Stimulated activated CD4-positive, alpha-beta T cell treated with anti-CD3 and anti-CD28 coated beads, Interleukin-2, amount 100 ng/mL, for 48 hours (primary cell): Measurements from ENCODE around the gene RPL7A.
"Not testable (repeated sequence)": the region's sequence is repeated elsewhere in the genome, so short reads cannot be mapped to it uniquely, and the experiment has no call there.

Experiments used
- DNase-seq, 2 donors: peaks; one replicate each; pipeline ENCODE4 v3.0.0-alpha.2; 2020

RPL7A gene

DNA sequence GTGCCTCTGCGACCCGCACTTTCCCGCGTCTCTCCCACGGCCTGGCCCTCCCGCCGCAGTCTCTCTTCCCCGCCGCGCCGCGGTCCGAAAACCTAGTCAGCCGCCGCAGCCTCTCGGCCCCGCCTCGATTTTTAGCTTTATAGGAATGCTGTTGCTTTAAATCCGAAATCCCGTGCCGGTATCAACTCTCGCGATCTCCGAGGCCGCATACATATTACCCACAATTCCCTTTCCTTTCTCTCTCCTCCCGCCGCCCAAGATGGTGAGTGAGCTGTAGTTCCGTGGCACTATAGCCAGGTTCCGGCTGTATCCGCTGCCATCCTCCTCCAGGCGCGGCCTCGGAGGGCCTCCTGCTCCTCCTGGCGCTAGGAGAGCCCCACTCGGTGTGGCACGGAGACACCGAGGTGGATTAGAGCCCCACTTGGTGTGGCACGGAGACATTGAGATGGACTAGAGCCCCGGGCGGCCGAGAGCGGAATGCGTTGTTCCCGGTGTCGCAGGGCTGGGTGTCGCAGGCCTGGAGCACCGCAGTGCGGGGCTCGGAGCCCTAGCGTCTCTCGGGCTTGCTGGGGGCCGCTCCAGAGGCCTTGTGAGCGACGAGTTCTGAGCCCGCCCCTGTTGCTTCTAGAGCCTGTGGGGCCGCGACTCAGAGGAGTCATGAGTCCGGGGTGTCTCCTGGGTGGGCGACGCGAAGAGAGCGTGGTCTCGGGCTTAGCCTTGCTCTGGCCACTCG, at the start of gene RPL7A, which contains the start of gene MED22:
TSS of gene RPL7A (plus strand) at position 234 of the 733 bp plus-strand sequence. CDS start at position 260, 26 bp downstream.
TSS of gene MED22 (minus strand) at position 147 of the 733 bp plus-strand sequence. CDS start 1,469 bp downstream, outside the sequence.
- DNase-seq: peak; percentile 87 to 89

DNA sequence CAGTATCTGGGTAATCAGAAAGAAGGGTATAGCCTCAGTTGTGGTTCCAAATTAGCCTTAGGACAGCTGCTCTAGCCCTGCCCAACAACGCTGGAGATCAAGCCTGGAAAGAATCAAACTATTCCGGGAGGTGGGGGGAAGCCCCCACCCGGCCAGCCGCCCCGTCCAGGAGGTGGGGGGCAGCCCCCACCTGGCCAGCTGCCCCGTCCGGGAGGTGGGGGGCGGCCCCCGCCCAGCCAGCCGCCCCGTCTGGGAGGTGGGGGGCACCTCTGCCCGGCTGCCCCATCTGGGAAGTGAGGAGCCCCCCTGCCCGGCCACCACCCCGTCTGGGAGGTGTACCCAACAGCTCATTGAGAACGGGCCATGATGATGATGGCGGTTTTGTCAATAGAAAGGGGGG, 48.0 kb upstream of the RPL7A start:
- DNase-seq: not testable (repeated sequence)

DNA sequence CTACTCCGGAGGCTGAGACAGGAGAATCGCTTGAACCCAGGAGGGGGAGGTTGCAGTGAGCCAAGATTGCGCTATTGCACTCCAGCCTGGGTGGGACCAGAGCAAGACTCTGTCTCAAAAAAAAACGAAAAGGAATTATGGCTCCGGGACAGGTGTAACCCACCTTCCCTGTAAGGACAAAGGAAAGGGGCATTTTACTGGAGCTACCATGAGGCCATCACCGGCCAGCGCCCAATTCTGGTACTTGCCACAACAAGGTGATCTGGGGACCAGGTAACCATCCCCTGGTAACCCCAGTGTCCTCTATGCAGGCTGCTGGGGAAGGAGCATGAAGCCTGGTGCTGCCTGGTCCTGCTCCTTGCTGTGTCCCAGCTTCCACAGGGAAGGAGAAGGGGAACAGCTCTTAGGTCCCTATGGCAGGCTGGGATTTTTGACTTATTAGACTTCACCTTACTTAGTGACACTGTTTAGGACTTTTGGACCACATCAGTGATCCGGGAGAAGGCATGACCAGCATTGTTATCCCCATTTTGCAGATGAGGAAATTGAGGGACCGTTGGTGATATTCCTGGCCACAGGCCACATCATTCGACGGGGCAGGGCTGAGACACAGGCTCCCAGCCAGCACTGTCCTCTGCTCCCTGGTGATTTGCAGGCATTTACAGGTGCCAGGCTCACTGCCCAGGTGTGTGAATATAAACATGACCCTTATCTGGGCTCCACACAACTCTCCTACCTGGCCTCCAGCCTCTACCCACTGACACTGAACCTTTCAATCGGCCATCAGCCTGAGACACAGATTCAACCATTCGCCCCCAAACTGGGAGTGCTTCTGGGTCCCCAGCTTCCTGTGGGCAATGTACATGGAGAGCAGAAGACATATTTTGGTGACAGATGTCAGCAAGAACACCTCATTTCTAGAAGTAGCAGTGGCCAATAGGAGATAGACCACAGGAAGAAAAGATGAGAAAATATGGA, 46.5 kb upstream of the RPL7A start:
- no peak for DNase-seq

DNA sequence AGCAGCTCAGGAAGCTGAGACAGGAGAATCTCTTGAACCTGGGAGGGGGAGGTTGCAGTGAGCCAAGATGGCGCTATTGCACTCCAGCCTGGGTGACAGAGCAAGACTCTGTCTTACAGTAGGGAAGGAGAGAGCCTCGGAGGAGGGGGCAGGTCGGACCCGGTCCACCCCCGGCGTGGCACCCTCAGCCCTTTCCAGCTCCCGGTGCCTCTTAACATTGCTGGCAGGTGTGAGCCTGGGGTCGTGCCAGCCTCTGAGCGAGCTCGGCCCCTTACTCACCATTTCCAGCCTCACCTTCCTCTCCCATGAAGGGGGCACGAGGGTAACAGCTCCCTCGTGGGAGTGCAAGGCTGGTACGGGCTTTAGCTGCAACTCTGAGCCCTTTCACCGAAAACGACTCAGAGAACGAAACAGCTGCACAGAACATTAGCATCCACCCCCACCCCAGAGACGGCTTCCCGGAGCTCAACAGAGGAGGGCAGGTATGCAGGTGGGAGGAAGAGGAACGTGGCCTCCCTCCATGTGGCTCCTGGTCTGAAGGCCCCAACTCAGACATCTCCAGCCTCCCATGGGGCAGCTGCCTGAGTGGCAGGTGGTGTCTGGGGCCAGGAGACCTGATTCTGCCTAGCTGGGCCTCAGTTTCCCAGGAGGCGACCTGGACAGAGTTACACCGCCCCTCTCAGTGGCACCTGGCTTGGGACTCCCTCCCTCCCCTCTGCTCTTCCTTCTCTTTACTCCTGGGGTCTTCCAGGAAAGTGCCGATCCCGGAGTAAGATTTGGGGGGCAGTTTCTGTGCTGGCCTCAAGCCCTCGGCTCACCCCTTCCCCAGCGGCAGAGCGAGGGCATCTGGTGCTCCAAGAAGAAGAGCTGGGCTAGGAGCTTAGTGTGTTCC, 44.5 kb upstream of the RPL7A start:
- no peak for DNase-seq

DNA sequence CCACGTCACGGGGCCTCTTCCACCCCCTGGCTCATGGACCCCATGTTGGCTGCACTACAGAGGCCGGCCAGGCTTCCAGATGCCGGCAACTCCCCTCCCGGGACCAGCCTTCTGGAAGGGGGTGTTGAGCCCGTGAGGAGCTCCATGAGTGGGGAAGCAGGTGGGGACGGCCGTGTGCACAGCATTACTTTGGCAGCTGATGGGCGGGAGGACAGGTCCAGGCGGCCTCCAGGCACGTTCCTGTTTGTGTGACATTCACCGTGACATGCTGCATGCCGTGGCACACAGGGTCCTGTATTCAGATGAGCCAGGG, 43.9 kb upstream of the RPL7A start:
- DNase-seq: no peak

DNA sequence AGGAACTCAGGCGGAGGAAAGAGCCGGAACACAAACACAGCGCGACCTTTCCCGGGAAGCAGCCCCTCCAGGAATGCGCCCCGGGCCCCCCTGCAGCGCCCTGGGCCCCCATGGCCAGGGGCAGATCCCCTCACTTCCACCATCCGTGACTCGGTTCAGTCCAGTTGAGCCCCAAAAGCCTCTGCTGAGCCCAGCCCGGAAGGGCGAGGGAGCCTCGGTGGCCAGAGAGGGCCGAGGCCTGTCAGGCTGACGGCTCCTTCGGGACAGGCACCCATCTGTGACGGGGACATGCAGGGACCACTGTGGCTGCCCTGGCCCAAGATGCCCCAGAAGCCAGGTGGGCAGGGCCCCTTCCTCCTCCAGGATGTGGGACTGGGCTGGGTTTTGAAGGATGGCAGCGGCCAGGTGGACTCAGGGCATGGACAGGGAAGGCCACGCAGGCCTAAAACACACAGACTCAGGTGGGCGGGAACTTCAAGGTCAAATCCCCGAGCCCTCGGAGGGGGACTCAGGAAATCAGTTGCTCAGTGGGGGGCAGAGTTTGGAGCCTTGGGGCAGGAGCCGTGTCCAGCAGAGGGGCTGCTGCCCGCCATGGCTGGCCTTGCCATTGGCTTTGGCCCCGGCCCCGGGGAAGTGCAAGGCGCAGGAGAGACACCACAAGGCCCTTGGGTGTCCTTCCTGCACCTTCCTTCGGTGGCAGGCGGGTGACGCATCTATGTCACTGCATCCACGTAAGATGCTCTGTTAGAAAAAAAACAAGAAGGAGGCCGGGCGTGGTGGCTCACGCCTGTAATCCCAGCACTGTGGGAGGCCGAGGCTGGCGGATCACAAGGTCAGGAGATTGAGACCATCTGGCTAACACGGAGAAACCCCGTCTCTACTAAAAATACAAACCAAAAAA, 43.3 kb upstream of the RPL7A start:
- DNase-seq: no peak

DNA sequence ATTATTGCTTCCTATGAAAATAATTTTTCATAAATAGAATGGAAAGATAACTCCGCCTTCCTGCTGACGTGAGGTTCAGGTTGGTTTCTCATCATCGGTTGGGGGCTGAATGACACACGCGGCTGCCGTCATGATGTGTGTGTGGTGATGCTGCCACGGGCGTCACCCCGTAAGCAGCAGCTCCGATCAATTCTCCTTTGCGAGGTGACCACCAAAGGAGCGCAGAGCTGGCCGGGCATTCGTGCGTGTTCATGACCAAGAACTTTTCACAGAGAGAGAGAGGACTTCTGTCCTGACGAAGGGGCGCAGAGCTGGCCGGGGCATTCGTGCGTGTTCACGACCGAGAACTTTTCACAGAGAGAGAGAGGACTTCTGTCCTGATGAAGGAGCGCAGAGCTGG, 42.3 kb upstream of the RPL7A start:
- DNase-seq: no peak

DNA sequence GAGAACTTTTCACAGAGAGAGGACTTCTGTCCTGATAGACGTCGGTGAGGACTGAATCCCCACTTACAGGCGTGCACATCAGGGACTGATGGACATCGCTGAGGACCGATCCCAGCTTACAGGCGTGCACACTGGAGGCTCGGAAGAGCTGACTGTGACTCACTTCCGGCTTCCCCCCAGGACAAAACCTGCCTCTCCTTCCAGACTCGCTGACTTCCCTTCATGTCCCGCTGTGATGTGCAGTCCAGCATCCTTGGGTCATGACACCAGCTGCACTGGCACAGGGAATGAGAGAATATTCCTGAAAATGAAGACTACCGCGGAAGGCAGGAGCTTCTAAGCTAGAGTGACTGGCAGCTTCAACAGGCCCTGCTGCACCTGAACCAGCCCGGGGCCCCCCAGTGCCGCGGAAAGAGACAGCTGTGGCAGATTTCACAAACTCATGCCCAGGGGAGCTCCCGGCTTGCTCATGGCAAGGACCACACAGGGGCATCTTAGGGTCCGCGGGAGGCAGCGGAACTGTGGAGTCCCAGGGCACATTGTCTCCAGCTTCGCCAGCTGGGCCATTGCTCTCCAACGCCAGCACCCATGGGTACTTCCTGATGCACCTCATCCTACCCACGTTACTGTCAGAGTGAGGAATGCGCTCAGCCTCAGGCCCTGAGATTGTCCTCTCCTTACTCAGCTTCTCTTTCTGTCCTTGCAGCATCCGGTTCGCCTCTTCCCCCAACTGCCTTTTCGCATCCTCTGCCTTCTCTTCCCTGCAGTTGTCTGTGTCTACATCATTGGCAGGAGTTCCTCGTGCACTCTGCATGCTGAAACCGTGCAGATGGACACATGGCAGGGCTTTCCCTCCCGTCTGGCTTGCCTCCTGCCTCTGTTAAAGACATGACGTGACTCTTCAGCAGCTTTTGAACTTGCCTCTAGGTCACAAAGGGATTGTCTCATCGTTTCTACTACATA, 41.5 kb upstream of the RPL7A start:
- DNase-seq: no peak

DNA sequence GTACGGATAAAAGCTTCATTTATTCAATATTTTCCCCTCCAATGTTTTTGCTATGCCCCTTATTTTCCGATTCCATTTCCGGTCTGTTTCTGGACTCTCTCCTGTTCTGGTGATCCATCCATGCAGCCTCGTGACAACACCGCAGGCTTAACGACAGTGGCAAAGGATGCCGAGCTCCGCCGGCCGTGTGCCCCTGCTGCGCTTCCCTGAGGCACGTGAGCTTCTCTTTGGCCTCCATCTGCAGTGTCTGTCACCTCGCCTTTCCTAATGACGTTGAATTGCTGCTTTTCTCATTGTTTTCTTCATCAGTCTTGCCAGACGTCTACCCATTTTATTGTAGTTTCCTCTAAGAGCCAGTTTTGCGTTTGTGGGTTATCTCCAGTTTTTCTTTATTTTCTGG, 40.7 kb upstream of the RPL7A start:
- DNase-seq: no peak

DNA sequence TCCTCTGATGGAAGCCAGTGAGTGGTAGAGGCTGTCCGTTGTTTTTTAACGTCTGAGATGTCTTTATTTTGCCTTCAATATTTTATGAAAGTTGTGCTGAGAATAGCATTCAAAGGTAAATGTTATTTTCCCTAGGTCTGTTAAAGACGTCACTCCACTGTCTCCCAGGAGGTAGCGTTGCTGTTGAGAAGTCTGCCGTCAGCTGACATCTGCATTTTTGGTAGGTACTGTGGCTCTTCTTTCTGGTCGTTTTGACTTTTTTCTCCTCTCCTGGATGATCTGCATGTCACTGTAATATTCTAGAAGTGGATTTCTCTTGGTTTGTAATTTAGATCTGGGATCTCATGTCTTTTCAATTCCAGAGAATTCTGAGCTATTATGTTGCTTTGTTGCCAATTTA, 38.4 kb upstream of the RPL7A start:
- no peak for DNase-seq

DNA sequence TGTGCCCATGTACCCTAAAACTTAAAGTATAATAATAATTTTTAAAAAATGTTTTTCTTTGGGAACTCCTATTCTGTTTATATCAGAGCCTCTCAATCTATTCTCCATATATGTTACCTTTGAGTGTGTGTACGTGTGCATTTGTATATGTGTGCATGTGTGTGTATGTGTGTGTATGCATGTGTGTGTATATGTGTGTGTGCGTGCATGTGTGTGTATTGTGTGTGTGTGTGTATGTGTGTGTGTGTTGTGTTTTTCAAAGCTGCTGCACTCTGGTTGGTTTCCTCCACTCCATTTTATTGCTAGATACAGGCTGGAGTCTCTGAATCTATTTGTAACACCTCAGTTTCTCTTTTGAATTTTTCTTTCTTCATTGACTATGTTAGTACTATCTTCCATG, 32.0 kb upstream of the RPL7A start:
- DNase-seq: no peak

DNA sequence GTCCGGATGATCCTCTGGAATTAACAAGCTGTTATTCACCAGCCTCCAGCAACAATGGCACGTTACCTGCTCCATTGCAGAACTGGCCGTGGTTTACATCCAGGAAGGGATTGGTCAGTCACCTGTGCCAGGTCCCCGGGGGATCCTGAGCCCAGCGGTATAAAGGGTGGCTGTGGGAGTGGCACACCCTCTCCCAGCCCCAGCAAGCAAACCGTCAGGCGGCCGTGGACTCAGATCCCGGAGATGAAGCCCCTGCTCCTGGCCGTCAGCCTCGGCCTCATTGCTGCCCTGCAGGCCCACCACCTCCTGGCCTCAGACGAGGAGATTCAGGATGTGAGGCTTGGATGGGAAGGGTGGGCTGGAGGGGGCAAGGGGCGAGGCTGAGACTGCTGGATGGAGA, 30.5 kb upstream of the RPL7A start:
- DNase-seq: not testable (repeated sequence)

DNA sequence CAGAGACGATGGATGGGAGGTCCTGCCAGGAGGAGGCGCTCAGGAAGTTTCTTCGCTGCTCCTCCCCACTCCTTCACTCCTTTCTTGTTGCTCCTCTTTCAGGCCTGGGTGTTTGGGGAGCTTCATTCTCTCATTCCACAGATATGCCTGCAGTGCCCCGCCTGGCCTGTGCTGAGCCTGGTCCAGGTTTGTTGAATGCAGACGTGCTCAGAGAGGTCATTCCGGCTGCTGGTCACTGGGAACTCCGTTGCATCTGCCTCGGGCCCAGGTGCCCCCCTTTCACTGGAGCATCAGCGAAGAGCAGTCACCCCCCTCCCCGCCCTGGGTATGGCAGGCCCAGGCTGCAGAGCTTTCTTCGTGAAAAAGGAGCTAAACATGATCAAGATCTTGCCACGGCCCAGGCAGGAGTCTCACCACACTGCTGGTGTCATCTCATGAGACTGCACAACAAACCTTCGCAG, 27.6 kb upstream of the RPL7A start:
- DNase-seq: no peak

DNA sequence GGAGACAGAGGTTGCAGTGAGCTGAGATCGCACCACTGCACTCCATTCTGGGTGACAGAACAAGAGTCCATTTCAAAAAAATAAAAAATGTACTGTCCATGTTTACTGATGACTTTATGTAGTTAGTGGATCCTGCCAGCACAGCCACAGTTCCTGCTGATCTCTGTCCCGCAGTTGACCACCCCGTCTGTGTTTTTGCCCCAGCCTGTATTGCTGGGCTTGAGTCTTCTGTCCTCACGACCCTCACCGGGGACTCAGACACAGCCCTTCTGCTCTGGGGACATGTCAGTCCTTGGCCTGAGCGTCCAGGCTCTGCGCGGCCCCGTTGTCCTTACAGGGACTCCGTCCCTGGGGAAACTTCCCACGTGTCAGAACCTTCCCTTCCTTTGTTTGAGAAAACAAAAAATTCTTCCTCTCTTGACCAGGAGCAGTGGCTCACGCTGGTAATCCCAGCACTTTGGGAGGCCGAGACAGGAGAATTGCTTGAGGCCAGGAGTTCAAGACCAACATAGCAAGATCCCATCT, 26.5 kb upstream of the RPL7A start:
- DNase-seq: no peak

DNA sequence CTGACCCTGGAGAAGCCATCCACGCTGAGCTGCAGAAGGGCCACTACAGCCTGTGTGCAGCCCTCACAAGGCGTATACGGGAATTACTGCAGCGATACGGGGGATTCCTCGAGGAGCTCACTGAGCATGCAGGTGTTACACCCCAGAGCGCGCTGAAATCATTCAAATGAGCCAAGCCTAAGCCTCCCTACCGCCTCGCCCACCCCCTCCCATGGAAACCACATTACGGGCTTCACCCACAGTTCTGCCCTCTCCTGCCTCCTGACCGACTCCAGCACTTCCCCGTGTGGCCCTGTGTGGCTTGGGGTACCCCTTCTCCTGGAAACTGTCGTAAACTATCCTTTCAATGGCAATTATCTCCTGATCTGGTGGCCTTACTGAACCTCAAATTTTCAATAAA, 25.3 kb upstream of the RPL7A start:
- DNase-seq: no peak

DNA sequence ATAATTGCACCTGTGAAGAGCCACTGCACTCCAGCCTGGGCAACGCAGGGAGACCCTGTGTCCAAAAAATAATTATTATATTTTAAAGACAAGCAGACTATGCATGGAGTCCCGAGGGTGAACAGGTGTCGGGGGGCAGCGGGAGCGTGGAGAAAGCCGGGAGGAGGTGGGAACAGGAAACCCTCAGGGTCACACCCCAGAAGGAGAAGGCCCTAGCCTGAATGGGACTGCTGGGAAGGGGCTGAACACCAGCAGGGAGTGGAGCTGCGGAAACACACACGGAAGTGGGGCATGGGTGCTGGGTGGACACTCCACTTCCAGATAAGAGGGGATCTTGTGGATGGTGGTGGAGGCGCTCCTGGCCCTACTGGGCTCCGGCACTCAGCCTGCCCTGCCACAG, 24.8 kb upstream of the RPL7A start:
- no peak for DNase-seq

DNA sequence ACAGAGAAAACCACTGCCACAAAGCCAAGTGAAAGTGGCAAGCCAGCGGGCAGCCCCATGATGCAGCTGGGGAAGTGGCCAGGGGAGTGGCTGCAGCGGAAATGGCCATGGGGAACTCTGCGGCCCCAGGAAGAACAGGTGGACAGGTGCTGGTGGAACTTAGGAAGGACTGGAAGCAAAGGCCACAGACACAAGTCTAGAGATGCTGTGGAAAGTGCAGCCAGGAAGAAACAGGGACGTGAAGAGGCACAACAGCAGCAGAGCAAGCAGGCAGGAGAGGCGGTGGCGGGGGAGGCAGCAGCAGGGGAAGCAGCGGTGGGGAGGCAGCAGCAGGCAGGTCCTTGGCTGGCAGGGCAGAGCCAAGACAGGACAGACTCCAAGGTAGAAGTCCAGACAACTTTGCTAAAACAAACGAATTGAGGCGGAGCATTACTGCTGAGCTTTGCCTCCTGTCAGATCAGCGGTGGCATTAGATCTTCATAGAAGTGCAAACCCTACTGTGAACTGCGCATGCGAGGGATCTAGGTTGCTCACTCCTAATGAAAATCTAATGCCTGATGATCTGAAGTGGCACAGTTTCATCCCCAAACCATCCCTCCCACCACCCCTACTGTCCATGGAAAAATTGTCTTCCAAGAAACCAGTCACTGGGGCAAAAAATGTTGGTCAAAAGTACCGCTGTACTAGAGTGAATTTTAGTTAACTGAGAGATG, 23.9 kb upstream of the RPL7A start:
- DNase-seq: no peak

DNA sequence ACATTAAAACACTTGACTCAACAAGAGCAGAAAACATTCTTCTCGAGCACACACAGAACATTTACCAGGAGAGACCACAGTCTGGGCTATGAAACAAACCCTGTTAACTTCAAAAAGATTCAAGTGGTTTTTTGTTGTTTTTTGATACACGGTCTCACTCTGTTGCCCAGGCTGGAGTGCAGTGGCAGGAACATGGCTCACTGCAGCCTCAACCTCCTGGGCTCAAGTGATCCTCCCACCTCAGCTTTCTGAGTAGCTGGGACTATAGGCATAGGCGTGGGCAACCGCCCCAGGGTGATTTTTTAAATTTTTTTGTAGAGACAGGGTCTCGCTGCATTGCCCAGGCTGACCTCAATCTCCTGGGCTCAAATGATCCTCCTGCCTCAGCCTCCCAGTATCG, 21.0 kb upstream of the RPL7A start:
- not testable (repeated sequence) for DNase-seq

DNA sequence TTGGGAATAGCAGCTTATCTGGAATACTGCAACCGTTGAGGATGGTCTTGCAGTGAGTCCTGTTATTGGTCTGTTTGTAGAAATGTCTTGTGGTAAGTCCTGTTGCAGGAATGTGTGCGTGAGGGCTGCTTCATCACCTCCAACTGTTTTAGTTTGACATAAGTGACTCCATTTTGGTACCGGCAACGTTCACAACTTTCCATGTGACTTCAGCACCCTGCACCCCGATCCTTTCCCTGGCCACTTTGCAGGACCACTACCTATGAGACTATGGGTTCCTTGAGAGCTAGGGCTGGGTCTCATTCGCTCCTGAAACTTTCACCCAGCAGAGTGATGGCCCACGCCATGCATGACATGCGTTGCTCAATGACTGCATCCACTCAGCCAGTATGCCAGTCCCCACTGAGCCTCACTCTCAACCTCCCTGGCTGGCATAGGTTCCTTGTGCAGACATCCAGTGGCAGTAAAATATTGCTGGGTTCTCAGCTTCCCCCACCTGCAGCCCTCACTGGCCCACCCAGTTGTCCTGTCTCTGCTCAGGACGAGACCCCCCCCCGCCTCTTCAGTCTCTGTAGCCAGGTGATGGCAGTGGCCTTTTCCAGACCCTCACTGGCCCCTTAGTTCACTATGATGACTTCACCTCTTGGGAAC, 20.1 kb upstream of the RPL7A start:
- DNase-seq: no peak
